ENCODE measurements around the gene FAM171A2. TPM values are rescaled to one million over a fixed set of nuclear protein-coding genes. Genes with fewer than 3 reads are reported as not detected.
"Not testable (repeated sequence)": the region's sequence is repeated elsewhere in the genome, so short reads cannot be mapped to it uniquely, and the experiment has no call there.

Gene FAM171A2
- total RNA-seq, 1 experiment from 2014 or later, result 29.9 TPM

- TF ChIP-seq FOXJ3 (CRISPR knock-in tag; IDR thresholded peaks at IDR 0.05; ENCODE audit: borderline replicate concordance) (no peak), ZNF219 (CRISPR knock-in tag; IDR thresholded peaks at IDR 0.05; ENCODE audit: borderline replicate concordance) (no peak), PRDM15 (CRISPR knock-in tag; IDR thresholded peaks at IDR 0.05) (no peak), ERG (CRISPR knock-in tag; IDR thresholded peaks at IDR 0.05) (no peak), ATF1 (CRISPR knock-in tag; IDR thresholded peaks at IDR 0.05) (no peak), HMGA2 (CRISPR knock-in tag; IDR thresholded peaks at IDR 0.05) (no peak), RORB (CRISPR knock-in tag; IDR thresholded peaks at IDR 0.05) (no peak), NFYB (CRISPR knock-in tag; conservative IDR thresholded peaks at IDR 0.05; ENCODE audit: low read depth) (no peak), ATF6 (CRISPR knock-in tag; IDR thresholded peaks at IDR 0.05) (no peak), ZBTB21 (CRISPR knock-in tag; IDR thresholded peaks at IDR 0.05; ENCODE audit: borderline replicate concordance) (no peak), ZNF512 (CRISPR knock-in tag; IDR thresholded peaks at IDR 0.05; ENCODE audit: borderline replicate concordance) (no peak), ZNF121 (CRISPR knock-in tag; IDR thresholded peaks at IDR 0.05) (no peak)
These were observed 30.3 kb downstream of the FAM171A2 start (continued) for GRCh38 chr17:44333371-44333770.

GRCh38 chr17:44331249-44331760, 32.3 kb downstream of the FAM171A2 start:
- no peak overlapping the region for H3K27ac Mint-ChIP-seq
- peak; percentile 80 for DNase-seq (ENCODE audit: low spot score)
- TF ChIP-seq CTCF (IDR thresholded peaks at IDR 0.05) (peak; percentile 76), NFE2L1 (CRISPR knock-in tag; IDR thresholded peaks at IDR 0.05) (no peak)
- CTCF ChIA-PET, result interaction anchor here (0.6 to 7.4 kb wide), 39 partner anchors 10 to 388 kb away, joined by 3 to 78 read pairs (median 7); partner anchors contain the start of genes ASB16, FAM171A2, GRN and HDAC5
- H3K4me3 Mint-ChIP-seq, result no peak overlapping the region
- POLR2A ChIA-PET, result interaction anchor here (0.5 to 1.5 kb wide), 4 partner anchors 14 to 317 kb away, joined by 3 to 4 read pairs (median 3); partner anchors contain the start of gene TMEM101
- H3K9me3 Mint-ChIP-seq, result no peaks in the 10 kb centered on the region
- peaks cover 3% of the 10 kb centered on the region; the same call in 1 of the 2 replicates for H3K27me3 Mint-ChIP-seq (ENCODE audit: low read depth)
- peak; percentile 19 for ATAC-seq
- H3K36me3 Mint-ChIP-seq, result no peaks in the 10 kb centered on the region
- H3K4me1 Mint-ChIP-seq, result peaks cover 17% of the 10 kb centered on the region

- ChIA-PET POLR2A (interaction anchor here (1.0 to 1.5 kb wide), 3 partner anchors 14 to 130 kb away, joined by 3 to 5 read pairs (median 4); no protein-coding TSS in a partner anchor), CTCF (interaction anchor here (0.5 to 7.4 kb wide), 25 partner anchors 11 to 278 kb away, joined by 3 to 78 read pairs (median 10); partner anchors contain the start of genes ASB16, FAM171A2, GRN and RUNDC3A)
- not testable (repeated sequence) for ATAC-seq; H3K27ac Mint-ChIP-seq; DNase-seq (ENCODE audit: low spot score); H3K36me3 Mint-ChIP-seq; H3K4me3 Mint-ChIP-seq; H3K9me3 Mint-ChIP-seq; H3K27me3 Mint-ChIP-seq (ENCODE audit: low read depth)
- peaks cover 20% of the 10 kb centered on the region for H3K4me1 Mint-ChIP-seq
These were observed 33.4 kb downstream of the FAM171A2 start for GRCh38 chr17:44330263-44330662.

- H3K27ac Mint-ChIP-seq; DNase-seq (ENCODE audit: low spot score); H3K36me3 Mint-ChIP-seq; ATAC-seq; H3K9me3 Mint-ChIP-seq; H3K4me3 Mint-ChIP-seq: not testable (repeated sequence)
- ChIA-PET CTCF (interaction anchor here (0.5 to 7.4 kb wide), 9 partner anchors 14 to 193 kb away, joined by 3 to 78 read pairs (median 8); partner anchors contain the start of genes ASB16 and GRN), POLR2A (interaction anchor here (1.2 kb wide), 1 partner anchor 129 kb away, joined by 5 read pairs; no protein-coding TSS in a partner anchor)
- peaks cover 10% of the 10 kb centered on the region for H3K27me3 Mint-ChIP-seq (ENCODE audit: low read depth)
- peaks cover 19% of the 10 kb centered on the region for H3K4me1 Mint-ChIP-seq
These were observed 34.1 kb downstream of the FAM171A2 start for GRCh38 chr17:44329516-44329915.

All from WTC11 (cell line).